NCI-H1930 (cell line): Measurements from ENCODE around the gene TFDP1.

Experiments
- DNase-seq, 2 experiments: peaks; one replicate each; lab custom pipeline; 2025; lab: John Stamatoyannopoulos, UW

The TFDP1 gene

DNA sequence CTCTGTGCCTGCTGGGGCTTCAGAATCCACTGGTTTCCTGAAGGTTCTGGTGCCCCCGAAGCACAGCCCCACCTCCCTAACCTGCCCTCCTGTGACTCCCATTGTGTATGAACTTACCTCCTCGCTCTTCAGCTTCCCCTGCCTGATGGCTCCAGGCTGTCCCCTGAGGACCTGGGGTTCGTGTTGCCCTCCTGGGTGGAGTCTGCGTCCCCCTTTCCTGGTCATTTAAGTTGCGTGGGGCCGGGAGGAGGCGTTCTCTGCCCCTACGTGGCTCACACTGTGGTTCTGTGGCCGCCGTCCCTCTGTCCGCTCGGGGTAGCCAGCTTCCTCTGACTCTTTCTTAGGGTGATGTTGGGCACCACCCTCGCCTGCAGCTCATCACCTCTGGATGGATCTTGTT is 13.9 kb downstream of the TFDP1 start:
- DNase-seq, result no peak

DNA sequence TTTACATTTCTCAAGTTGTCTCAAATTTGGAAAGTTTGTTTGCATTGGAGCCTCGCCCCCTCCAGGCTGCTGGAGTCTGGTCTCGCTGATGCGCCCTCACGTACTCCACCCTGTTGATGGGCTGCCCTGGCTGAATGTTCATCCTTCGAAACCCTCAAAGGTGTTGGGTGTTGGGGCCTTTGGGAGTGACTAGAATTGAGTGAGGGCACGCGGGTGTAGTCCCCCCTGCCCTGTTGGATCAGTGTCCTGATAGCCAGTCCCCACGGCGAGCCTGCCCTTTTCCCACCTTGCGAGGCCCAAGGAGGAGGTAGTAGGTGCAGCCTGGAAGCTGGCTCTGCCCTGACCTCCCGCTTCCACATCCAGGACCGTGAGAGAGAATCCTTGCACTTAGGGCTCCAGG is 14.8 kb downstream of the TFDP1 start:
- no peak for DNase-seq

DNA sequence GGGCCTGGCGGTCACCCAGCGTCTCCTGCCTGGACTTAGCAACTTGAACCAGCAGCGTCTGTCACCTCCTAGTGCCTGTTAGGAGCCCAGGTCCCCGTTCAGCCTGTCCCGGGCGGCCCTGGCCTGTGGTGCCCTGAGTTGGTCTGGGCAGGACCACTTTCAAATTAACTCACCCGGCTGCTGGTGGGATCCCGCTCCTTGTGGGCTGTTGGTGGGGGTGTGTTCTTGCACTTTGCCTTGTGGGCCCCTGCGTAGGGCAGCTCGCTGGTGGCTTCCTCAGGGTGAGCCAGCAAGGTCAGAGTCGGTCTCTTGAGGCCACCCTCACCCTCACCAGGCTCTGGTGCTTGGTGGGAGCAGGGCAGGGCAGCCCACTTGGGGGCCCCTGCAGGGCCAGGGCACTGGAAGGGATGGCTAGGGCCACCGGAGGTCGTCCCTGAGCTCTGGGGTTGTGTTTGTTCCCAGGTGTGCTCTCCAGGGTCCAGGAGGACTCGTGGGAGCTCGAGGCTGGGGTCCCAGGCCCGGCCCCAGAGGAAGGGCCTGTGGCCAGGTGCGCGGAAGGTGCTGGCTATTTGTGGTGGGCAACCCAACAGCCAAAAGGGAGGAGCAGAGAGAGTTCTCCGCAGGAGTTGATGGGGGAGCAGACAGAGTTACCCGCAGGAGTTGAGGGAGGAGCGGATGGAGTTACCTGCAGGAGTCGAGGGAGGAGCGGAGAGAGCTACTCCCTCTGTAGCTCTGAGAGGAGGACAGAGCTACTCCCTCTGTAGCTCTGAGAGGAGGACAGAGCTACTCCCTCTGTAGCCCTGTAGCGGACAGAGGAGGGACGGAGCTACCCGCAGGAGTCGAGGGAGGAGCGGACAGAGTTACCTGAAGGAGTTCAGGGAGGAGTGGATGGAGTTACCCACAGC is 16.9 kb downstream of the TFDP1 start:
- DNase-seq, result no peak

DNA sequence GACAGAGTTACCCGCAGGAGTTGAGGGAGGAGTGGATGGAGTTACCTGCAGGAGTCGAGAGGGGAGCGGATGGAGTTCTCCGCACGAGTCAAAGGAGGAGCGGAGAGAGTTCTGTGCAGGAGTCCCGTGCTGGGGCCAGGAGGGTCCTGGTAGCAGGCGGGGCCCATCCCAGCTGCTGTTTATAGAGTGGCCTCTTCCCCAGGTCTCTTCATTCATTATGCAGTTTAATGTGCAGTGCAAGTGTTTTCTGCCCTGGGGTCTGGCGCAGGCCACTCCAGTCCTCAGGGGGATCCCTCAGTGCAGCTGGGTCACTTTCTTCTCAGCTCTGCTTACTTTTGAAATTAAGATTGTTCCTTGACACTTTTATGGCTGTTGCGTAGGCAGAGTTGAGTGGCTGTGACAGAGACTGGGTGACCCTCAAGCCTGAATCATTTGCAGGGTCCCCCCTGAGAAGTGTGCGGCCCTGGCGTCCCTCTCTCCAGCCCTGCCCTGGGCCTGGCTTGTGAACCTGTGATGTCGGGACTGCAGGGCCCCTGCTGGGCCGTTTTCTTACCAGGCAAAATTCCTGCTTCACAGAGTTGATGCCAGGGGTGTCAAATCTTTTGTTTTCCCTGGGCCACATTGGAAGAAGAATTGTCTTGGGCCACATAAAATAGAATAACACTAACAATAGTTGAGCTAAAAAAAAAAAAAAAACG is 17.9 kb downstream of the TFDP1 start:
- DNase-seq, result no peak

DNA sequence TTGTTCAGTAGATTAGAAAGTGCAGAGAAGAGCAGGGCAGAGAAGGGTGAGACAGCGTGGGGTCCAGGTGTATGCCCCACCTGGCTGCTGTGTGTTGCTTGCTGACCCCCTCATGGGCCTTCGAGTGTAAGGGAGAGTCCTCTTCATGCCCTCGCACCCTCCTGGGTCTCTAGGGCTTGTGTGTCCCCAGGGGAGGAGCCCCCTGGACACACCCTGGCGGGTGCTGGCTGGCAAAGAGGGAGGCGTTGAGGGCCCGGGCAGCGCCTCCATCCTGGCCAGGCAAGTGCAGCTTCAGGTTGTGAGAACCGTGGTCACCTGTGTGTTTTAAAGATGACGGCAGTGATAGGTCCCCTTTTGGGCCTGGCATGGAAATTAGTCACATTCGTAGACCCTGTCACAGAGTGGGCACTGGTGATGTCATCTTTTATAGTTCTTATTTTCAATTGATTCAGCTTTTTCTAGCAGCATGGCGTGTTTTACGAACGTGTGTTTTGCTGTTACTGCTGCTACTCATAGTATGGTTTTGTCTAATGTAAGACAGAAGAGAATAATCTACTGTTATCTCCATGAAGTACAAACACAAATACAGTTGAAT is 18.7 kb downstream of the TFDP1 start:
- DNase-seq, result no peak

DNA sequence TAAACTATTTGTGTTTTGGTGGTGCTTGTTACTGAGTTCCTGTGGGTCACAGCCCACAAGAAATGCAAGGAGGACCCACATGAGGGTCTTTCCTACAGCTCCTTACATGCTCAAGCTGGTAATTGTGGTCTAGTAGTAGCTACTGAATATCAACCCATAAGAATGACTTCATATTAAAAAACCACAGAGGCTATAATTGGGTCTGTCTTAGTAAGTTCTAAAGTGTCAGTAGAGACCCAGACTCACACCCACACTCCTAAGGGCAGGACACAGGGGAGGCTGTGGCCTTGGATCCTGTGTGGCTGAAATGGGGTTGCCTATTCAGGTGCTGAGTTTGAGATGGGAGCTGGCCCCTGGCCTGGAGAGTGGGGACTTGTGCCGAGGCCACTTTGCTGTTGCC is 19.6 kb downstream of the TFDP1 start:
- DNase-seq, result no peak

DNA sequence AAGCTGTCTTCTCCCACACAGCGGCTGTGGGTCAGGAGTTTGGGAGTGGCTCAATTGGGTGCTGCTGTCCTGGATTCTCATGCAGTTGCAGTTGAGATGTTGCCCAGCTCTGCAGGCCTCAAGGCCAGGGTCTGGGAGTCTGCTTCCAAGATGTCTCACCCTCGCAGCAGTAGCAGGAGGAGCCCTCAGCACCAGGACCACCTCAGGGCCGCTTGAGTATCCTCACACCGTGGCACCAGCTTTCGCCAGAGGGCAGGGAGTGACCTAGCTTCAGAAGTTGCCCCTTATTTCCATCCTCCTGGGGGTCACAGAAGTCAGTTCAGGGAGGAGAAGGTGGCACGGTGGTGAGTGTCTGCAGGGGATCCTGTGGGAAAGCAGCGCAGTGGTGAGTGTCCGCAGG is 20.9 kb downstream of the TFDP1 start:
- no peak for DNase-seq

DNA sequence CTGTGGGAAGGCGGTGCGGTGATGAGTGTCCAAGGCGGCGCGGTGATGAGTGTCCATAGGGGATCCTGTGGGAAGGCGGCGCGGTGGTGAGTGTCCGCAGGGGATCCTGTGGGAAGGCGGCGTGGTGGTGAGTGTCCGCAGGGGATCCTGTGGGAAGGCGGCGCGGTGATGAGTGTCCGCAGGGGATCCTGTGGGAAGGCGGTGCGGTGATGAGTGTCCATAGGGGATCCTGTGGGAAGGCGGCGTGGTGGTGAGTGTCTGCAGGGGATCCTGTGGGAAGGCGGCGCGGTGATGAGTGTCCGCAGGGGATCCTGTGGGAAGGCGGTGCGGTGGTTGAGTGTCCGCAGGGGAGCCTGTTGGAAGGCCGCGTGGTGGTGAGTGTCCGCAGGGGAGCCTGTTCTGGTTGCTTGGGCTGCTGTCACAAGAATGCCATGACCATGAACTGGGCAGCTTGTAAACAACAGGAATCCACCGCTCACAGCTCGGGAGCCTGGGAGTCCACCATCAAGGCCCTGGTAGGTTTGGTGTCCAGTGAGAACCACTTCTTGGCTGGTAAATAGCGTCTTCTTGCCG is 21.4 kb downstream of the TFDP1 start:
- no peak for DNase-seq

DNA sequence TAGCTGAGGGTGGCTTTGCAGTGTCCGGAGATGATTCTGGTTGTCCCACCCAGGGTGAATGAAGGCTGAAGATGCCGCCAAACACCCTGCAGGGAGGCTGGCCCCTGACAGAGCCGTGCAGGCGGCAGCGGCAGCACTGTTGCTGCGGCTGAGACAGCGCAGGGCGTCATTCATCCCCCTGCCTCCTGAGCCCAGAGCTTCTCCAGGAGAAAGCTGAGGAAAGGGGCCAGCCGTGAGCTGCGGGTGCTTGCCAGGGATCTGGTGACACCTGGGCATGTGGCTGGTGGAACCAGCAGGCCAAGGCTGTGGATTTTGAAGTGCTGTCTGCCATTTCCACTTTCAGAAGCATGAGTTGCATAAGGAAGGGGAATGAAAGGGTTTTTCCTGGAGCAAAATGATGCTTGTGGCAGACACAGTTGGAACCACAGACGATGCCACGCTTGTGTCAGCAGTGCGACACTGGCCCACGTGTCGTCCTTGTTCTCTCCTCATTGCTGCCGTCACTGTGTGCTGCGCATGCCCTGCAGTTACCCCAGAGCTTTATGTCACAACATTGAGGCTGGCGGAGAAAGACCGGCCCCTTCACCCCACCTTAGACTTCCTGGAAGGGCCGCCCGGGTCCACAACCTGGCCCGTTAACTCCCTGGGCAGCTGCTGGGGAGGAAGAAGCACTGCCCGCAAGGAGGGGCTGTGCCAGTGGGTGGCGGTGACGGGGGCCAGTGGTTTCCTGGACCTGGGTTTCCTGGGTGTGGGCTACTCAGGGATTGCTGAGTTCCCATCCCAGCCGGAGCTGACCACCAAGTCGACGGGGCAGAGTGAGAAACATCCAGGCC is 22.7 kb downstream of the TFDP1 start:
- DNase-seq, result no peak

DNA sequence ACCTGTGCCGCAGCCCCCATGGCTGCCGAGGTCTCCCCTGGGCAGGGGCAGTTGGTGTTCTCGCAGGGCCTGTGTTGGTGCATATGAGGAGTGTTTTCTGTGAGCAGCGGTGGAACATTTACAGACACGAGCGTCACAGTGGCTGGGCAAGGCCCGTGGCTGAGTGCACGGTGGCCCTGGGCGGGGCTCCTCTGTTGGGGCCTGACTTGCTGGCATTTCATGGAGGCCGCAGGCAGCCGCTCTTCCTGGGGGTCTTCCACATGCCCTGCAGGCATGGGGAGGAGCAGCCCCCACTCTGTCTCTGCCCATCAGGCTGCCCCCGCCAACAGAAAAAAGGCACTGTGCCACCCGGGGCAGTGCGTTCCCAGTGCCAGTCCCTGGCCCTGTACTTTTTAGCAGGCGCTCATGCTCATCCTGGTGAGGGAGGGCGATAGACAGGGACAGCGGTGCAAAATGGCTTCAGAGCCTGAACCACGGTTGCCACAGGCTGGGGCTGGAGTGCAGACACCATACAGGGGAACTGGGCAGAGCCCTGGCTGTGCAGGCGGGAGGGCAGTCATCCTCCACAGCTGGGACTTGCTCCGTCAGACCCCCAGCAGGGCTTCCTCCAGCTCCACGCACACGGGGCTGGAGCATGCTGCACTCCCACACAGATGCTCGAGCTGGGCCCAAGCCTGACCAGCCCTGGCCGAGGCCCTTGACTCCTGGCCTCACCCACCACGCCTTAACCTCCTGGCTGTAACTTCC is 23.5 kb downstream of the TFDP1 start:
- no peak for DNase-seq

DNA sequence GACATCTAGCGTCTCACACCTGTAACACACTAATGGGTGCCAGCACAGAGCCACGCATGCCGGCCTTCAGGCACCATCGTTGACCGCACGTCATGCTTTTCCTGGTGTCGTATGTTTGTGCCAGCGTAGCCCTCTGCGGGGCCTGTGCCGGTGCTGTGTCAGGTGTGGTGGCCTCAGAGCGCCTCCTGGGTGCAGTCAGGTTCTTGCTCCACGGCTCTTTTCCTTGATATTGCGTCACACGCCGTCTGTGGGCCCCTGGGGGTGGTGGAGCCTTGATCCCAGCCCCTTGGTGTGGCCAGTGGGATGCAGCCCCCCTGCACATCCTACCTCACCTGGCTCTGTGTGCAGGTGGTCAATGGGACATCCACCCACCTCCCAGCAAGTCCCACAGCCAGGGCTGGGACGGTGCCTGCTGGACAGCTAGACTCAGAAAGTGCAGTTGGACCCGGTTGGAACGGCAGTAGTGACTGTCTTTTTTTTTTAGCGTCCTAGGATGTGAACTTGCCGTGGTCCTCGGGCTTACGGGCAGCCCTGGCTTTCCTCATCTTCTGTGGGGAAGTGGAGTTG is 24.5 kb downstream of the TFDP1 start:
- DNase-seq, result no peak

DNA sequence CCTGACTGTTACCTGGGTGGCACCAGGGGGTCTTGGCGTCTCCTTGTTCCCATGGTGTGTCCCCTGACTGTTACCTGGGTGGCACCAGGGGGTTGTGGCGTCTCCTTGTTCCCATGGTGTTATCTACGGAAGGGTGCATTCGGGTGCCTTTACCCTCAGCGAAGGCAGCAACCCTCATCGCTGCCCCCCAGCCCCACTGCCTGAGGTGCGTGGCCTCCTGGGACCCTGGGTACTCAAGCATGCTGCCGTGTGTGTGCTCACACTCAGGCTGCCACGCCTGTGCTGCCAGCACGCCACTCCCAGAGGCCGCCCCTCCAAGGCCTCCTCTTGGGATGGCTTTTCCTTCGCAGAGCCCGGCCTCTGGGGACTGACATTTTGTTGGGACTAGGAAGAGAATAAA is 25.1 kb downstream of the TFDP1 start:
- no peak for DNase-seq

DNA sequence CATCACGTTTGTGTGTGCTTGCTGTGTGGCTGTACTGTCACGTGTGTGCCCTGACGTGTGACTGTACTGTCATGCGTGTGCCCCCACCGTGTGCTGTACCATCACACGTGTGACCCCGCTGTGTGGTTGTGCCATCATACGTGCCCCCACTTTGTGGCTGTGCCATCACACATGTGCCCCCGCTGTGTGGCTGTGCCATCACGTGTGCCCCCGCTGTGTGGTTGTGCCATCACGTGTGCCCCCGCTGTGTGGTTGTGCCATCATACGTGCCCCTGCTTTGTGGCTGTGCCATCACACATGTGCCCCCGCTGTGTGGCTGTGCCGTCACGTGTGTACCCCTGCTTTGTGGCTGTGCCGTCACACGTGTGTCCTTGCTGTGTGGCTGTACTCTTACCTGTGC is 25.7 kb downstream of the TFDP1 start:
- no peak for DNase-seq

DNA sequence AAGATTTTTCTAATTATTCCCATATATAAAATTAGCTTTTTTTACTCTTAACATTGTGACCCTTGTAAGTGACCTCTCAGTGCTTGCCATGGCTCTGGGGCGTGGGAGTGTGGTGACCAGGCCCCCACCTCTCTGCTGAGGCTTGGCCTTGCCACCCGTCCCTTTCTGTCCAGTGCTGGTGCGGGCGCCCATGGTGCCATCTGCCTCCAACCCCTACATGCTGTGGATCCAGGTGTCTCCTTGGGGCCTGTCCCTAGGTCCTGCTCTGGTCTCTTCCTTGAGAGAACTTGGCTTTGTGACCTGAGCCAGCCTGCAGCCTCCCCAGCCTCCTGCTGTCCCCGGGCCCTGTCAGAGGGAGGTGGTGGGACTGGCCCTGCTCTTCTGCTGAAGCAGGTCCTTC is 27.4 kb downstream of the TFDP1 start:
- no peak for DNase-seq

DNA sequence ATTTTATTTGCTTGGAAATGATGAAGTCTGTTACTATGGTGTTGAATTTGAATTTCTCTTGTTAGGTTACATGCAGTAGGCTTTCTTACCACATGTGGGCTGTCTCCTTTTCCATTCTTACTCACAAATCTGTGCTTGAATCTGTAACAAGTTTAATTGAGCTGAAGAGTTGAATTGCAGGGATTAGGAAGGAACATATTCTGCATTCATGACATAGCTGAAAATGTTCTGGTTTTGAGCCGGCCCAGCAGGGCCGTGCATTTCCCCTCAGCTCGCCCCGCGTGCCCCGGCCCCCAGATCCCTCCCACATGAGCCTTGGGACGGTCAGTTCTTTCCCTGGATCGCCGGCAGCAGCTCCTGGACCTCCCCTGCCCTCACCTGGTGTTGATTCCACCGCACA is 28.1 kb downstream of the TFDP1 start:
- DNase-seq, result no peak

DNA sequence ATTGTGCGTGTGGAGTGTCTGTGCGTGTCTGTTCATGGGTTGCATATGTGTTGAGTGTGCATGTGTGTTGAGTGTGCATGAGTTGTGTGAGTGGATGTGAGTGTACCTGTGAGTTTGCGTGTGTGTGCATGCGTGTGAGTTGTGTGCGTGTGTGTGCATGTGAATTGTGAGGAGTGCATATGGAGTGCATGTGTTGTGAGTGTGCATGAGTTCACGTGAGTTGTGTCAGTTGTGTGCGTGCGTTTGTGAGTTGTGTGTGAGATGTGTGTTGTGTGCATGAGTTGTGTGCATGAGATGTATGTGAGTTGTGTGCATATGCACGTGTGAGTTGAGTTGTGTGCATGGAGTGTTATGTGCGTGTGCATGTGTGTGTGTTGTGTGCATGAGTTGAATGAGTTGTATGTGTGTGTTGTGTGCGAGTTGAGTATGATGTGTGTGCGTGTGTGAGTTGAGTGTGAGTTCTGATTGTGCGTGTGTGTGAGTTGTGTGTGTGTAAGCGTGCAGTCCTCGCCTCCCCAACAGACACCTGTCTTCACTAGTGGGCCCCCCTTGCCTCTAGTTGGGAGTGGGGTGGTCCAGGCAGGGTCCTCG is 29.3 kb downstream of the TFDP1 start:
- no peak for DNase-seq

DNA sequence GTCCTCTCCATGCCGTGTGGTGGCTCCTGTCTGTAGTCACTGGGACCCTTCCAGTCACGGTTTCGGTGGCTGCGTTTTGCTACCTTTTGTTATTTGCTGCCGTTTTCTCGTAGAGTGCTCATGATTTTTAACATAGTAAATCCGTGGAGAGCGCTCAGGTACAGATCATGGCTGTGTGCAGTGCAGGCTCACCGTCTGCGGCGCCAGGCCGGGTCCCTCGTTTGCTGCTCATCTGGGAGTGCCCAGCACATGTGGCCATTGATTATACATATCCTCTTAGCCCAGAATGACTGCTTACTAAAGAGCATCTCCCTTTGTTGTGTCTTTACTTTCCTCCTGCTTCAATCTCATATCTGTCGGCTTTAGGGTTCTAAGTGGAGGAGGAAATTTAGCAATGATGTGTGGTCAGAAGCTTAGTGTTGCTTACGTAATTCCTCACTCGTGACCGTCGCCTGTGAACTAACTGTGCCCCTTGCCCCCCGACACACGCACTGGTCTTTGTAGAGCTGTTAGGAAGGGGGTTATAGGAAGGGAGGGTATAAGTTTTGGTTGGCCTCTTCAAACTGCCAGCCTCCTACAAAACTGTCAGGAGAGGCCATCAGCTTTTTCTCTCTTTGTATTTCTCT is 31.8 kb downstream of the TFDP1 start:
- DNase-seq, result no peak

DNA sequence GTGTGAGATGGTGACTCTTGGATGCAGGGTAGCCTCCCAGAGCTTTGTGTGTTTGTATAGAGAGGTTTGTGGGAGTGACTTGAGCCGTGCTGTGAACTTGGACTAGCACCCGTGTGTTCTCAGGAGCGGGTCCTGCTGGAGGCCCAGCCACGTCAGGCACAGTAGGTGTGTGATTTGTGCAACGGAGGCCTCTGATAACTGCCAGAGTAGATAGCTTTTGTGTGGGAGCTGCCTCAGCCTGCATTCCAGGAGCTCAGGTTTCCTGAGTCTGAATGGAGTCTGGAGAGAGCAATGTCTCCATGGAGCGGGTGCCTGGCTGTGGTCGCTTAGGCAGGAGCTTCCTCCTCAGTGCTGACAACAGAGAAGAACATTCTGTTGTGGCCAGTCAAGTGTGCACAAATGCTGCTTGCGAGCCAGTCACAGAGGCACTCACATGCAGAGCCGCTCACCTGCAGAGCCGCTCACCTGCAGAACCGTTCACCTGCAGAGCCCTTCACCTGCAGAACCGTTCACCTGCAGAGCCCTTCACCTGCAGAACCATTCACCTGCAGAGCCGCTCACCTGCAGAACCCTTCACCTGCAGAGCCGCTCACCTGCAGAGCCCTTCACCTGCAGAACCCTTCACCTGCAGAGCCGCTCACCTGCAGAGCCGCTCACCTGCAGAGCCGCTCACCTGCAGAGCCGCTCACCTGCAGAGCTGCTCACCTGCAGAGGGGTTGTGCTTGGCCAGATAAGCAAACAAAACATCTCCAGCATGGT is 32.6 kb downstream of the TFDP1 start:
- DNase-seq, result no peak

DNA sequence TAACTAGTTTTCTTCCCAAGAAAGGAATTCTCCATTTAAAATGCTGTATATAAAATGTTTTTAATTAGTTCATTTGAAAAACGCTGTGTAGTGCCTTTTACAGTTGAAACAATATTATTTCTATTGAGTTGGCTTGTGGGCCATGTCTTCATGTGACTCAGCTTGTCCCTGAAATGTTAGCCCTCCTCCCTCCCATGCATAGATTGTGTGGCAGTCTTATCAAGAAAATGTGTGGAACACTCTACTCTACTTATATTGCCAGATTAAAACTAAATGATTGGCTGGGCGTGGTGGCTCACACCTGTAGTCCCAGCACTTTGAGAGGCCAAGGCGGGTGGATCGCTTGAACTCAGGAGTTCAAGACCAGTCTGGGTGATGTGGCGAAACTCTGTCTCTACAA is 33.4 kb downstream of the TFDP1 start:
- DNase-seq, result no peak
